Measurements from ENCODE around the gene SNTA1. TPM values are rescaled to one million over a fixed set of nuclear protein-coding genes. Genes with fewer than 3 reads are reported as not detected.

Gene SNTA1
- total and polyA plus RNA-seq, 9 of the 15 experiments (the other 6 are each of a cell fraction or from before 2014, with no cell fraction given) = 1.2 to 40.8 (median 20.3) TPM

GRCh38 chr20:33481431-33481941, 37.9 kb upstream of the SNTA1 start:
- BruUV-seq (replicated peaks) = no TSS peak
- Histone ChIP-seq H2AFZ (ENCODE audit: low read depth, low read length) (no peak overlapping the region), H3K4me3 (no peak overlapping the region), H3K4me1 (replicated peaks in 1 of 2; ENCODE audit: control insufficient read depth in 2 of 2, insufficient read depth in 2 of 2, low read length in 2 of 2) (peaks cover 2 to 7% of the 10 kb centered on the region in 2 experiments; a peak in 4 of 5 replicates), H3K79me2 (ENCODE audit: control insufficient read depth, insufficient read depth, low read length) (no peaks in the 10 kb centered on the region), H4K20me1 (replicated peaks; ENCODE audit: control insufficient read depth, insufficient read depth, low read length) (no peaks in the 10 kb centered on the region), H3K27ac (ENCODE audit: extremely low read depth, low read depth, low read length) (no peak overlapping the region), H3K36me3 (ENCODE audit: control insufficient read depth, insufficient read depth, low read length) (no peaks in the 10 kb centered on the region), H3K27me3 (ENCODE audit: control insufficient read depth in 2 of 2, insufficient read depth in 2 of 2, low read length in 2 of 2) (no peaks in the 10 kb centered on the region), H3K9me1 (ENCODE audit: control insufficient read depth, insufficient read depth, low read length) (no peaks in the 10 kb centered on the region), H3K9me3 (replicated peaks; ENCODE audit: control insufficient read depth, insufficient read depth, low read depth, low read length) (no peaks in the 10 kb centered on the region), H3K4me2 (ENCODE audit: insufficient read depth, low read length) (no peak overlapping the region), H3K9ac (ENCODE audit: insufficient read depth in 1 of 2, low read depth in 2 of 2, low read length in 2 of 2) (no peak overlapping the region)
- FAIRE-seq (no peak), DNase-seq (ENCODE audit: extremely low read depth in 1 of 4, low spot score in 3 of 4) (no peak), ATAC-seq (no peak)
- in situ Hi-C loops (cut with MboI) = no loop called here
- intact Hi-C loops (cut with micrococcal nuclease) = no loop called here
- ChIA-PET CTCF (ENCODE audit: low intra/inter-chr PET ratio) (no interaction called here), POLR2A (interaction anchor here (1.0 kb wide), 1 partner anchor 9 kb away, joined by 3 read pairs; the partner anchor contains the start of gene CBFA2T2)
- no peak for TF ChIP-seq TGIF2 (CRISPR knock-in tag; IDR thresholded peaks at IDR 0.05)
- no peak for TF ChIP-seq ZNF24 (IDR thresholded peaks at IDR 0.05)
- TF ChIP-seq ARNT (IDR thresholded peaks at IDR 0.05) = no peak
- no peak for TF ChIP-seq FOXA3 (CRISPR knock-in tag; conservative IDR thresholded peaks at IDR 0.05 in 1 of 2, IDR thresholded peaks at IDR 0.05 in 1 of 2)
- TF ChIP-seq, protein P1, sequence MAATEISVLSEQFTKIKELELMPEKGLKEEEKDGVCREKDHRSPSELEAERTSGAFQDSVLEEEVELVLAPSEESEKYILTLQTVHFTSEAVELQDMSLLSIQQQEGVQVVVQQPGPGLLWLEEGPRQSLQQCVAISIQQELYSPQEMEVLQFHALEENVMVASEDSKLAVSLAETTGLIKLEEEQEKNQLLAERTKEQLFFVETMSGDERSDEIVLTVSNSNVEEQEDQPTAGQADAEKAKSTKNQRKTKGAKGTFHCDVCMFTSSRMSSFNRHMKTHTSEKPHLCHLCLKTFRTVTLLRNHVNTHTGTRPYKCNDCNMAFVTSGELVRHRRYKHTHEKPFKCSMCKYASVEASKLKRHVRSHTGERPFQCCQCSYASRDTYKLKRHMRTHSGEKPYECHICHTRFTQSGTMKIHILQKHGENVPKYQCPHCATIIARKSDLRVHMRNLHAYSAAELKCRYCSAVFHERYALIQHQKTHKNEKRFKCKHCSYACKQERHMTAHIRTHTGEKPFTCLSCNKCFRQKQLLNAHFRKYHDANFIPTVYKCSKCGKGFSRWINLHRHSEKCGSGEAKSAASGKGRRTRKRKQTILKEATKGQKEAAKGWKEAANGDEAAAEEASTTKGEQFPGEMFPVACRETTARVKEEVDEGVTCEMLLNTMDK (IDR thresholded peaks at IDR 0.05; ENCODE audit: borderline replicate concordance, insufficient read depth, low read depth, low read length, poor library complexity, severe bottlenecking) = no peak
- TF ChIP-seq ADNP (tag; IDR thresholded peaks at IDR 0.05) = no peak
- no peak for TF ChIP-seq ZNF184 (CRISPR knock-in tag; IDR thresholded peaks at IDR 0.05)
- TF ChIP-seq ZNF431 (CRISPR knock-in tag; IDR thresholded peaks at IDR 0.05) = no peak
- TF ChIP-seq CHD2 (IDR thresholded peaks at IDR 0.05; ENCODE audit: low read depth, low read length) = no peak
- TF ChIP-seq CHCHD3 (CRISPR knock-in tag; IDR thresholded peaks at IDR 0.05) = no peak
- TF ChIP-seq NCOA1 (IDR thresholded peaks at IDR 0.05; ENCODE audit: low read depth) = no peak
- TF ChIP-seq SNRNP70 (optimal IDR thresholded peaks at IDR 0.05; ENCODE audit: low read depth, low read length) = no peak
- TF ChIP-seq, protein P2, sequence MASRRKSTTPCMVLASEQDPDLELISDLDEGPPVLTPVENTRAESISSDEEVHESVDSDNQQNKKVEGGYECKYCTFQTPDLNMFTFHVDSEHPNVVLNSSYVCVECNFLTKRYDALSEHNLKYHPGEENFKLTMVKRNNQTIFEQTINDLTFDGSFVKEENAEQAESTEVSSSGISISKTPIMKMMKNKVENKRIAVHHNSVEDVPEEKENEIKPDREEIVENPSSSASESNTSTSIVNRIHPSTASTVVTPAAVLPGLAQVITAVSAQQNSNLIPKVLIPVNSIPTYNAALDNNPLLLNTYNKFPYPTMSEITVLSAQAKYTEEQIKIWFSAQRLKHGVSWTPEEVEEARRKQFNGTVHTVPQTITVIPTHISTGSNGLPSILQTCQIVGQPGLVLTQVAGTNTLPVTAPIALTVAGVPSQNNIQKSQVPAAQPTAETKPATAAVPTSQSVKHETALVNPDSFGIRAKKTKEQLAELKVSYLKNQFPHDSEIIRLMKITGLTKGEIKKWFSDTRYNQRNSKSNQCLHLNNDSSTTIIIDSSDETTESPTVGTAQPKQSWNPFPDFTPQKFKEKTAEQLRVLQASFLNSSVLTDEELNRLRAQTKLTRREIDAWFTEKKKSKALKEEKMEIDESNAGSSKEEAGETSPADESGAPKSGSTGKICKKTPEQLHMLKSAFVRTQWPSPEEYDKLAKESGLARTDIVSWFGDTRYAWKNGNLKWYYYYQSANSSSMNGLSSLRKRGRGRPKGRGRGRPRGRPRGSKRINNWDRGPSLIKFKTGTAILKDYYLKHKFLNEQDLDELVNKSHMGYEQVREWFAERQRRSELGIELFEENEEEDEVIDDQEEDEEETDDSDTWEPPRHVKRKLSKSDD (conservative IDR thresholded peaks at IDR 0.05; ENCODE audit: low read length) = no peak
- no peak for TF ChIP-seq PHF21A (IDR thresholded peaks at IDR 0.05; ENCODE audit: borderline replicate concordance, low read depth)
- no peak for TF ChIP-seq CBX1 (IDR thresholded peaks at IDR 0.05; ENCODE audit: low read depth)
- no peak for TF ChIP-seq ZZZ3 (IDR thresholded peaks at IDR 0.05)
- WGBS (ENCODE audit: insufficient coverage, low coverage, missing lambda C conversion rate) = 70% methylated on average over 8 of the region's 8 CpGs
